Neural progenitor cell (in vitro differentiated cells): ENCODE data around the gene ADGRG1. TPM values are rescaled to one million over a fixed set of nuclear protein-coding genes. Genes with fewer than 3 reads are reported as not detected.

Experiments used
- DNase-seq: peaks from one replicate; pipeline ENCODE4 v3.0.0-alpha.2; 2016; ENCODE audit warnings: low spot score
- H2AFZ ChIP-seq: fragments of 200-600 bp; sonication (generic); replicated peaks from 2 replicates; pipeline ENCODE4 v1.6.1; 2016; ENCODE audit warnings: antibody characterized with exemption
- H3F3A ChIP-seq: fragments of 200-600 bp; sonication (generic); 2 replicates; pipeline ENCODE4 v1.6.1; 2016; ENCODE audit warnings: antibody characterized with exemption, low read depth
- H3K27ac ChIP-seq: fragments of 200-600 bp; sonication (generic); 2 replicates; pipeline ENCODE4 v1.5.1; 2016; ENCODE audit warnings: mild to moderate bottlenecking
- H3K27me3 ChIP-seq: fragments of 200-600 bp; sonication (generic); 2 replicates; pipeline ENCODE4 v1.6.1; 2016; ENCODE audit warnings: mild to moderate bottlenecking, moderate library complexity
- H3K36me3 ChIP-seq: fragments of 200-600 bp; sonication (generic); 2 replicates; pipeline ENCODE4 v1.5.1; 2016
- H3K4me1 ChIP-seq: fragments of 200-600 bp; sonication (generic); 2 replicates; pipeline ENCODE4 v1.6.1; 2016; ENCODE audit warnings: mixed run types
- H3K4me2 ChIP-seq: fragments of 200-600 bp; sonication (generic); 2 replicates; pipeline ENCODE4 v1.6.1; 2016
- H3K4me3 ChIP-seq: fragments of 200-600 bp; sonication (generic); 2 replicates; pipeline ENCODE4 v1.5.1; 2016
- H3K79me2 ChIP-seq: fragments of 200-600 bp; sonication (generic); 2 replicates; pipeline ENCODE4 v1.6.1; 2016; ENCODE audit warnings: low read depth
- H3K9ac ChIP-seq: fragments of 200-600 bp; sonication (generic); 2 replicates; pipeline ENCODE4 v1.6.1; 2016
- H3K9me3 ChIP-seq: fragments of 200-600 bp; sonication (generic); 2 replicates; pipeline ENCODE4 v1.5.1; 2016; ENCODE audit warnings: low read depth
- H4K20me1 ChIP-seq: fragments of 200-600 bp; sonication (generic); 2 replicates; pipeline ENCODE4 v1.6.1; 2016; ENCODE audit warnings: low read depth
- H3K27ac Mint-ChIP-seq: 3 replicates; pipeline ENCODE4 v1.8.0; 2021; ENCODE audit warnings: mixed read lengths
- H3K27me3 Mint-ChIP-seq: 2 replicates; pipeline ENCODE4 v1.8.0; 2022; ENCODE audit warnings: low read depth, mild to moderate bottlenecking, inconsistent platforms, moderate library complexity, mixed read lengths; ENCODE audit not compliant: insufficient read depth
- H3K36me3 Mint-ChIP-seq: 3 replicates; pipeline ENCODE4 v1.8.0; 2021; ENCODE audit warnings: mixed read lengths
- H3K4me1 Mint-ChIP-seq: 3 replicates; pipeline ENCODE4 v1.8.0; 2021; ENCODE audit warnings: mixed read lengths
- H3K4me3 Mint-ChIP-seq: 3 replicates; pipeline ENCODE4 v1.8.0; 2021; ENCODE audit warnings: mild to moderate bottlenecking, moderate library complexity, mixed read lengths
- H3K9me3 Mint-ChIP-seq: 3 replicates; pipeline ENCODE4 v1.8.0; 2020; ENCODE audit warnings: mixed read lengths
- EZH2 ChIP-seq: fragments of 200-600 bp; sonication (generic); IDR thresholded peaks from 2 replicates; pipeline ENCODE4 v1.6.1; 2017; ENCODE audit warnings: antibody characterized with exemption, mild to moderate bottlenecking, moderate library complexity
- EZH2phosphoT487 ChIP-seq: fragments of 200-600 bp; sonication (generic); IDR thresholded peaks from 2 replicates; pipeline ENCODE4 v1.6.1; 2017; ENCODE audit warnings: antibody characterized with exemption
- total RNA-seq: library from RNA; depleted of rRNA; stranded (reverse); fragments of >200 nt; gene quantifications from 2 replicates; pipeline ENCODE4 v1.2.3, GENCODE V29; 2015; ENCODE audit warnings: low replicate concordance
- TF ChIP-seq, protein P1 (sequence below): fragments of 200-600 bp; sonication (generic); IDR thresholded peaks from 2 replicates; pipeline ENCODE4 v1.5.1; 2017; ENCODE audit warnings: antibody characterized with exemption, mild to moderate bottlenecking

Gene ADGRG1
- total RNA-seq, 1 donor from 2014 or later: 8.0 TPM

DNA sequence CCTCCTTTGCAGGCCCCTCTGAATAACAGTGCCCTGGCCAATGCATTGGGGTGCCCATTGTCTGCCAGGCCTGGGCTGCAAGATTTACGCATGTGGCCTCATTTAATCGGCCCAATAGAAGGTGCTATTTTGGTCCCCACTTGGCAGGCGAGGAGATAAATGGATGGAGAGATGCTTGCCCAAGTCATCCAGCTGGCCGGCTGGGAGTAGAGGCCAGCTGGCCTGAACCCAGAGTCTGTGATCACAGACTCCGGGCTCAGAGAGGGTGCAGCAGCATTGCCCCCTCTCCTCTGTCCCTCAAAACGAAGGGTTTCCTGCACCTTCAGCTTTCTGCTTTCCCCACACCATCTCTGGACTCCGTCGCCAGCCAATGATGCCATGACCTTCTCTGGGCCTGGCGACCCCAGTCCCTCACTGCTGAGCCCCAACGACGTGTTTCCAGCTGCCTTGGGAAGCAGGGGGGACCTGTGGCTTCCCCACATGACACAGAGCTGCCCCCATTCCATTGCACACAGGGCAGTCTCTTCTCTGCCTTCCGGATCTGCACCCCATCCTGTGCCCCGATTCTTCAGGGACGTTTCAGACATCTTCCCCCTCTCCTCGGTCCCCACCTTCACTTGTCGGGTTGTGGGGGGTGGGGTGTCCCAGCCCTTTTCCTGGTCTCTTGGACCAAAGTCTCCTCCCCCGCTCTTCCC is 3.5 kb upstream of the ADGRG1 start:
- Histone ChIP-seq H3K4me2 (no peak overlapping the region), H3K27ac (no peak overlapping the region), H3K9ac (no peak overlapping the region), H3F3A (peaks cover 9% of the 10 kb centered on the region), H3K4me3 (no peak overlapping the region), H3K9me3 (no peaks in the 10 kb centered on the region), H3K36me3 (no peaks in the 10 kb centered on the region), H2AFZ (no peak overlapping the region), H3K27me3 (no peaks in the 10 kb centered on the region), H3K4me1 (peaks cover 24% of the 10 kb centered on the region), H4K20me1 (no peaks in the 10 kb centered on the region), H3K79me2 (no peaks in the 10 kb centered on the region)
- H3K36me3 Mint-ChIP-seq: no peaks in the 10 kb centered on the region
- no peak for DNase-seq
- no peak for TF ChIP-seq EZH2phosphoT487
- TF ChIP-seq, protein P1, sequence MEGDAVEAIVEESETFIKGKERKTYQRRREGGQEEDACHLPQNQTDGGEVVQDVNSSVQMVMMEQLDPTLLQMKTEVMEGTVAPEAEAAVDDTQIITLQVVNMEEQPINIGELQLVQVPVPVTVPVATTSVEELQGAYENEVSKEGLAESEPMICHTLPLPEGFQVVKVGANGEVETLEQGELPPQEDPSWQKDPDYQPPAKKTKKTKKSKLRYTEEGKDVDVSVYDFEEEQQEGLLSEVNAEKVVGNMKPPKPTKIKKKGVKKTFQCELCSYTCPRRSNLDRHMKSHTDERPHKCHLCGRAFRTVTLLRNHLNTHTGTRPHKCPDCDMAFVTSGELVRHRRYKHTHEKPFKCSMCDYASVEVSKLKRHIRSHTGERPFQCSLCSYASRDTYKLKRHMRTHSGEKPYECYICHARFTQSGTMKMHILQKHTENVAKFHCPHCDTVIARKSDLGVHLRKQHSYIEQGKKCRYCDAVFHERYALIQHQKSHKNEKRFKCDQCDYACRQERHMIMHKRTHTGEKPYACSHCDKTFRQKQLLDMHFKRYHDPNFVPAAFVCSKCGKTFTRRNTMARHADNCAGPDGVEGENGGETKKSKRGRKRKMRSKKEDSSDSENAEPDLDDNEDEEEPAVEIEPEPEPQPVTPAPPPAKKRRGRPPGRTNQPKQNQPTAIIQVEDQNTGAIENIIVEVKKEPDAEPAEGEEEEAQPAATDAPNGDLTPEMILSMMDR: no peak
- no peak for TF ChIP-seq EZH2
- peaks cover 66% of the 10 kb centered on the region for H3K4me1 Mint-ChIP-seq
- H3K9me3 Mint-ChIP-seq: no peaks in the 10 kb centered on the region
- peak overlapping the region; percentile 88 for H3K27ac Mint-ChIP-seq
- H3K27me3 Mint-ChIP-seq: peaks cover 18% of the 10 kb centered on the region
- H3K4me3 Mint-ChIP-seq: no peak overlapping the region

DNA sequence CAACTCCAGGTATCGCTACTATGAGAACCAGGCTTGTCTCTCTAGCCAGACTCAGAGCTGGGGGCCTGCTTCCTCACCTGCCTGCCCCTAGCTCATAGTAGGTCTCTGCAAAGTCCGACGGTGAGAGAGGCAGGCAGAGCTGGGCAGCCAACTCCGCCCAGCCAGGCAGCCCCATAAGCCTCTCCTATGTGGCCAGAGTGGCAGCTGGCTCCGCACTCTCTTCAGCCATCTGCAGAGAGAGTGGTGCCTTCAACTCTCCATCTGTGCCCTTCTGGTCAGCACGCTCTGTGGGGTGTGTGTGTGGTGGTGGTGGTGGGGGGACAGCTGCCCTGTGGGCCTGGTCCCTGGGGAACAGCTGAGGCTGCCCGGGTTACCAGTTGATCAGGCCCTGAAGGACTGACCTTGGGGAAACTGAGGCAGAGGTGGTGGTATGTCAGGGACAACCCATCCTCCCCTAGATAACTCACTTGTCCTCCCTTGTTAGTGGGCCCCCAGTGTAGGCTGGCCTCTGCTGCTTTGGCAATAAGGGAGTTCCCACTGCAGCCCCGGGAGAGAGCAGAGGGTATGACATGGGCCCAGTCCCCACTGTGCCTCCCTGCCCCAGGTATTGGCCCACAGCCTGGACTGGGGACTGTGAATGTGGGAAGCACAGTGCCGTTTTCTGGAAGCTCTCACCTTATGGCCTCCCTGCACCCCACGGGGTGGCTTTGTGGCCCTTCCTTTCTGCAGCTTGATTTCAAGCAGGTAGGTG is 1.8 kb upstream of the ADGRG1 start:
- Mint-ChIP-seq H3K9me3 (no peaks in the 10 kb centered on the region), H3K4me3 (peak overlapping the region; percentile 50), H3K27me3 (peaks cover 17% of the 10 kb centered on the region), H3K4me1 (peaks cover 72% of the 10 kb centered on the region), H3K27ac (peak overlapping the region; percentile 88), H3K36me3 (no peaks in the 10 kb centered on the region)
- no peak overlapping the region for H3K27ac ChIP-seq
- no peak overlapping the region for H3K4me3 ChIP-seq
- no peaks in the 10 kb centered on the region for H3K27me3 ChIP-seq
- H3K9ac ChIP-seq: no peak overlapping the region
- H3K4me1 ChIP-seq: peaks cover 18% of the 10 kb centered on the region
- TF ChIP-seq EZH2phosphoT487 (no peak), EZH2 (no peak)
- TF ChIP-seq, protein P1: no peak
- no peak for DNase-seq
- no peaks in the 10 kb centered on the region for H3K36me3 ChIP-seq
- H3F3A ChIP-seq: peaks cover 9% of the 10 kb centered on the region
- H3K4me2 ChIP-seq: no peak overlapping the region
- no peaks in the 10 kb centered on the region for H3K9me3 ChIP-seq
- no peak overlapping the region for H2AFZ ChIP-seq
- H3K79me2 ChIP-seq: no peaks in the 10 kb centered on the region
- no peaks in the 10 kb centered on the region for H4K20me1 ChIP-seq

DNA sequence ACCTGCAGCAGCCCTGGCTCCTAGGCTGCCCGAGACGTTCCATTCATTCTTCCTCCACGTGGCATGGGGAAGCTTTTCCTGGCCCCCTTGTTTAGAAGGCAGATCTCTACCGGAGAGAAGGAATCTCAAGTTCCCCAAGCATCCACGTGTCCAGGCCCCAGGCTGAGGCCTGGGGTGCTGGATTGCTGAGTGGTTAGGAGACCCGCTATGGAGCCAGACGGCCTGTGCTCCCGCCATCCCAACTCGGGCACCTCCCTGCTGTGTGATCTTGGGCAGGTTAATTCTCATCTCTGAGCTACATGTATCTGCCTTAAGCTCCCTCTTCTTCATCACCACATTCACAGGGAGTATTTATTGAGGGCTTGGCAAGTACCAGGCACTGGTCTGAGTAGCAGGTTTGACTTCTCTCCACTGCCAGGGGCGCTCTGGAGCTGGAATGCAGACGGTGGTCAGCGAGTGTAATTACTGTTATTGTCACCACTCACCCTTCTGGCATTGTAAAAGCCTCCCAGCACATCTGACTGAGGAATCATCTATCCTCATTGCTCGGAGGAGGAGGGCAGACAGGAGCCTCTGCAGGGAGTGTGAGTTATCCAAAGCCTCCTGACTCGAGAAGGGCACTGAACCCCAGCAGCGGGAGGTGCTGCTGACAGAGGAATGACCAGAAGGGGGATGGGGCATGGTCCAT is 1.1 kb upstream of the ADGRG1 start:
- Histone ChIP-seq H3K27ac (no peak overlapping the region), H3K4me2 (peak overlapping the region; percentile 73), H3K79me2 (no peaks in the 10 kb centered on the region), H3K9me3 (no peaks in the 10 kb centered on the region), H3F3A (peaks cover 9% of the 10 kb centered on the region), H3K36me3 (no peaks in the 10 kb centered on the region), H3K9ac (no peak overlapping the region), H2AFZ (no peak overlapping the region), H4K20me1 (no peaks in the 10 kb centered on the region), H3K27me3 (no peaks in the 10 kb centered on the region), H3K4me3 (peak overlapping the region; percentile 23), H3K4me1 (peaks cover 18% of the 10 kb centered on the region)
- DNase-seq: peak; percentile 75
- H3K27ac Mint-ChIP-seq: peak overlapping the region; percentile 91
- H3K27me3 Mint-ChIP-seq: peaks cover 14% of the 10 kb centered on the region
- no peaks in the 10 kb centered on the region for H3K9me3 Mint-ChIP-seq
- H3K4me3 Mint-ChIP-seq: peak overlapping the region; percentile 50
- H3K36me3 Mint-ChIP-seq: no peaks in the 10 kb centered on the region
- TF ChIP-seq, protein P1: peak; percentile 50
- TF ChIP-seq EZH2phosphoT487 (no peak), EZH2 (no peak)
- H3K4me1 Mint-ChIP-seq: peaks cover 68% of the 10 kb centered on the region
